ENCODE results near the gene CFAP57. TPM values are rescaled to one million over a fixed set of nuclear protein-coding genes. Genes with fewer than 3 reads are reported as not detected.

Gene CFAP57
- total and polyA plus RNA-seq, 2 of the 4 experiments (the other 2 are of a cell fraction): 0.29 to 0.36 TPM

GRCh38 chr1:43277116-43277876 lies 105.2 kb downstream of the CFAP57 start:
- H3K27me3 ChIP-seq (ENCODE audit: control insufficient read depth, insufficient read depth, low read length): peaks cover 19% of the 10 kb centered on the region
- no peak overlapping the region for H2AK5ac ChIP-seq (ENCODE audit: low read depth, low read length)
- no peak overlapping the region for H2AFZ ChIP-seq (replicated peaks; ENCODE audit: low read length, poor library complexity)
- CTCF ChIA-PET: no interaction called here
- H3K4me2 ChIP-seq (ENCODE audit: low read depth, low read length): no peak overlapping the region
- intact Hi-C loops (cut with micrococcal nuclease) (no loop called here), in situ Hi-C loops (cut with MboI; ENCODE audit: low sequenced_read_pairs) (no loop called here), dilution Hi-C loops (cut with HindIII; ENCODE audit: low sequenced_read_pairs, unreplicated experiment) (no loop called here)
- H2BK15ac ChIP-seq (ENCODE audit: low read depth, low read length): no peak overlapping the region
- H3K4me3 ChIP-seq (ENCODE audit: insufficient read depth, low read depth, low read length): no peak overlapping the region
- H4K5ac ChIP-seq (ENCODE audit: low read depth, low read length): no peak overlapping the region
- H3K4me1 ChIP-seq (ENCODE audit: control insufficient read depth, insufficient read depth, low read length): 0 out of 2 replicates have a peak, but pooled peaks cover 2% of the 10 kb centered on the region
- 80% methylated on average over 2 of the region's 7 CpGs; no CpG with 5 or more reads in 1 of the 2 experiments for WGBS, 2 experiments (ENCODE audit: extremely low coverage in 2 of 2, insufficient read length in 1 of 2)
- no peaks in the 10 kb centered on the region for H3K79me1 ChIP-seq (ENCODE audit: low read depth in 1 of 2, low read length in 2 of 2)
- H3K18ac ChIP-seq (ENCODE audit: low read depth, low read length): no peak overlapping the region
- no peak overlapping the region for H3K56ac ChIP-seq (ENCODE audit: extremely low read depth, insufficient read depth, low read length)
- H2BK20ac ChIP-seq (ENCODE audit: low read depth, low read length): no peak overlapping the region
- no peak overlapping the region for H3K23ac ChIP-seq (ENCODE audit: low read depth, low read length)
- no peak overlapping the region for H3K27ac ChIP-seq (ENCODE audit: insufficient read depth, low read length)
- no peak for TF ChIP-seq ELK1 (IDR thresholded peaks at IDR 0.05; ENCODE audit: borderline replicate concordance, low read depth, low read length)
- no peak for TF ChIP-seq CEBPB (IDR thresholded peaks at IDR 0.05; ENCODE audit: low read depth, low read length)
- no peak for TF ChIP-seq RCOR1 (IDR thresholded peaks at IDR 0.05; ENCODE audit: insufficient replicate concordance, low read length)
- no peak for TF ChIP-seq MAFK (IDR thresholded peaks at IDR 0.05; ENCODE audit: low read depth, low read length)
- TF ChIP-seq CHD1 (IDR thresholded peaks at IDR 0.05; ENCODE audit: low read depth, low read length): no peak
- TF ChIP-seq CTCF (conservative IDR thresholded peaks at IDR 0.05; ENCODE audit: low read depth, low read length): no peak
- no peak for TF ChIP-seq FOS (IDR thresholded peaks at IDR 0.05; ENCODE audit: low read depth, low read length)
- no peak for TF ChIP-seq NFE2L2 (IDR thresholded peaks at IDR 0.05; ENCODE audit: low read depth, low read length)
- TF ChIP-seq BHLHE40 (IDR thresholded peaks at IDR 0.05; ENCODE audit: low read depth, low read length): no peak
- no peaks in the 10 kb centered on the region for H4K20me1 ChIP-seq (ENCODE audit: insufficient read depth, low read length)
- no peak overlapping the region for H2BK5ac ChIP-seq (ENCODE audit: low read depth, low read length, poor library complexity, severe bottlenecking)
- no peak overlapping the region for H4K8ac ChIP-seq (ENCODE audit: low read depth in 2 of 2, low read length in 2 of 2)
- no peaks in the 10 kb centered on the region; the same call in 1 of the 2 replicates for H3K9me1 ChIP-seq (ENCODE audit: insufficient read depth, low read length)
- H2AK9ac ChIP-seq (replicated peaks; ENCODE audit: low read depth, low read length, poor library complexity): no peak overlapping the region
- no peak overlapping the region for H3K4ac ChIP-seq (ENCODE audit: low read depth, low read length)
- no peaks in the 10 kb centered on the region for H3K9me3 ChIP-seq (ENCODE audit: control insufficient read depth, insufficient read depth, low read length)
- H3K9ac ChIP-seq (ENCODE audit: low read depth, low read length): no peak overlapping the region
- H3K36me3 ChIP-seq (ENCODE audit: control insufficient read depth, insufficient read depth, low read length): no peaks in the 10 kb centered on the region
- no peak for ATAC-seq (ENCODE audit: low read depth)
- no peak overlapping the region for H4K91ac ChIP-seq (ENCODE audit: insufficient read depth, low read depth, low read length)
- BruUV-seq (replicated peaks): no TSS peak
- DNase-seq: no peak
- POLR2A ChIA-PET (ENCODE audit: unreplicated experiment): no interaction called here
- H3K14ac ChIP-seq (replicated peaks; ENCODE audit: low read depth, low read length): no peak overlapping the region
- no peak overlapping the region for H2BK120ac ChIP-seq (ENCODE audit: low read depth, low read length)

Data from IMR-90 (cell line).